PFSK-1 (cell line): ENCODE measurements around the gene ACOXL.

Source experiments
- POLR2AphosphoS5 ChIP-seq: IDR thresholded peaks from 2 replicates; pipeline ENCODE4 v1.6.1; 2012; ENCODE audit warnings: low read depth, mild to moderate bottlenecking, control low read depth, low read length, moderate library complexity
- REST ChIP-seq, 2 experiments: IDR thresholded peaks; 2 replicates each; pipeline versions ENCODE4 v1.6.1 to v1.8.0; 2011 to 2012; ENCODE audit warnings: low read depth in 2 of 2, low read length in 2 of 2, control low read depth in 1 of 2, inconsistent platforms in 1 of 2, mild to moderate bottlenecking in 1 of 2, moderate library complexity in 1 of 2; ENCODE audit not compliant: insufficient read depth in 1 of 2
- TAF1 ChIP-seq: IDR thresholded peaks from 2 replicates; pipeline ENCODE4 v1.6.1; 2012; ENCODE audit warnings: low read length, control low read depth, borderline replicate concordance; ENCODE audit not compliant: insufficient read depth

GRCh38 chr2:110712737-110713136, 19.6 kb upstream of the ACOXL start:
- TF ChIP-seq POLR2AphosphoS5 (no peak), REST (IDR thresholded peaks at IDR 0.05; ENCODE audit: insufficient read depth in 1 of 2, low read depth in 2 of 2, low read length in 2 of 2) (no peak), TAF1 (no peak)
